NCI-H1048 (cell line): ENCODE data around the gene PTCH1.

ENCODE experiments used
- DNase-seq: peaks from one replicate; lab custom pipeline; 2025; lab: John Stamatoyannopoulos, UW

PTCH1 gene

GRCh38 chr9:95406121-95406520, 110.7 kb downstream of the PTCH1 start:
- DNase-seq: no peak

GRCh38 chr9:95399261-95399660, 117.5 kb downstream of the PTCH1 start:
- no peak for DNase-seq
